Activated T-cell treated with anti-CD3 and anti-CD28 coated beads for 24 hours (primary cell): ENCODE data around the gene DPP10.
"Not testable (repeated sequence)": the region's sequence is repeated elsewhere in the genome, so short reads cannot be mapped to it uniquely, and the experiment has no call there.

Experiments
- DNase-seq: peaks from one replicate; pipeline ENCODE4 v3.0.0-alpha.2; 2020; ENCODE audit warnings: low read depth

DPP10 gene

DNA sequence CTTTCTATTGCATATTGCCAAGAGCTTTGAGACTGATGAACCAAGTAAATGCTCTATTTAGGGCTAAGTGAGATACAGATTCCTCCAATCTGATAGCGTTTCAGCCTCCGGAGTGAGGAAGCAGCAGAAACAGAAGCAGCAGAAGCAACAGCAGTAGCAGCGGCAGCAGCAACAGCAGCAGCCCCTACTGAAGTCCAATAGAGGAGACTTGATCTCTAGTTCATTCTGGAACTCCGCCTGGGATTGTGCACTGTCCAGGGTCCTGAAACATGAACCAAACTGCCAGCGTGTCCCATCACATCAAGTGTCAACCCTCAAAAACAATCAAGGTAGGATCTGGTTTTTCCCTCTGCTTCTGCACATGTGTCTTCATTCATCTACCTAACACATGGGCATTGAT is at the start of gene DPP10:
DPP10 (plus strand) TSS at position 132 of the 400 bp plus-strand sequence.
- no peak for DNase-seq

DNA sequence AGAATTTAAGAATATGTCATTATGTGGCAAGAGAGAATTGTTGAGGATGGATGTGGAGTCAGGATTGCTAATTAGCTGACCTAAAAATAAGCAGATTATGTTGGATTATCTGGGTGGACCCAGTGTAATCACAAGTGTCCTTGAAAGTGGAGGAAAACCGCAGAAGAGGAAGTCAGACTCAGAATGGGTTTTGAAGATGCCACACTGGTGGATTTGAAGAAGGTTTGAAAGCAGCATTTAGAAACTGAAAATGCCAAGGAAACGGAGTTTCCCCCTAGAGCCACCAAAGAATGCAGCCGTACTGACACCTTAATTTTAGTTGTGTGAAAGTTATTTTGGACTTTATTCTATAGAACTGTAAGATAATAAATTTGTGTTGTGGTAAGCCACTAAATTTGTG is 41.6 kb upstream of the DPP10 start:
- no peak for DNase-seq

DNA sequence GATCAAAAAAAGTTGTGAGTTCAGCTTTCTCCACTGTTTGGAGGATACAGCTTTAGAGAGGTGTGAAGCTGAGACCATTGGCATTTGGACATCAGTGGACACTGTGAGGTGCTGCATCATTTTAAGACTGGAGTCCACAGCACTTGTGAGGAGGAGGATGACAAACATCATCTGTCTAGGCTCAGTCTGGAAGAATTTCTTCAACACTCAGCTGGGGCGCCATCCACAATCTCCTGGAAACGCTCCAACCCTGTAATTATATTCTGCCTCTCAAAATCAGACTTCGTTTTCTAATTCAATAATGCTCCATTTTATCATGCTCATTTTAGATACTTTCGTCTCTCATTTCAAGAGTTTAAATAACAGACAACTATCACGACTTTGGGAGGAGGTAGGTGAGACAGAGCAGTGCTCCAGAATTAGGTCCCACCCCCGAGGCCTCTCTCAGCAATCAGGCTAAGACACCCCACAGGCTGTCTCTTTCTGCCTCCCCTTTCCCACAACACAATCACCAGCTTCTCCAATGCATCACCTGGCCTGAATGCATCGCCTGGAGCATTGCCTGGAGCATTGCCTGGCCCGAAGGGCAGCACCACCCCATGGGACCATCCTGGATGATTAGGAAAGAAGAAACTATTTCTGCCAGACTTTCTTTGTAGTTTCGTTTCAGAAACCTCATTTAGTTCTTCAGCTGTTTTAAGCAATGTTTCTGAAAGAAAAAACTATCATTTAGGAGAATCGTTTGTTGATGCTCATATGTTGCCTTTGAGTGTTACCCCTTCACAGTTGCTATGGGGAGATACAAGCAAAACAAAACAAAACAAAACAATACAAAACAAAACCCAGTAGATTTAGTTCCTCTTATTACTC is 37.0 kb upstream of the DPP10 start:
- no peak for DNase-seq

DNA sequence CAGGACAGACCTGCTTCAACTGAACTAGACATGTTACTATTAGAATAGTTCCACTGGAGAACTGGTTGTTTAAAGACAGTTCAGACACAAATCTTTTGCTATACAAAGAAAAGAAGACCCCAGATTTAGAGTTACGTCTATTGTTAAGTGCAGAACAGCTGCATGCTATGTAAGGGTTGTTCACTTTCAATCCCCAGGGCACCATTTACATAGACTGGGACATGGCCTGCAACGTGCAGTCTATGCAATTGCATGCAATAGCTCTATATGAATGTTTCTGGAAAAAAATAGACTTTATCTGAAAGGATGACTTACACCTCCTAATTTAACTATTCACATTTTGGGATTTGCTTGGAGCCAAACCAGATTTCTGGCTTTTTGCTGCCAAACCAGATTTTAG is 36.1 kb upstream of the DPP10 start:
- no peak for DNase-seq

- not testable (repeated sequence) for DNase-seq
Measured at GRCh38 chr2:114407353-114407752, 35.1 kb upstream of the DPP10 start.

GRCh38 chr2:114421781-114422180 is 20.7 kb upstream of the DPP10 start:
- no peak for DNase-seq

DNA sequence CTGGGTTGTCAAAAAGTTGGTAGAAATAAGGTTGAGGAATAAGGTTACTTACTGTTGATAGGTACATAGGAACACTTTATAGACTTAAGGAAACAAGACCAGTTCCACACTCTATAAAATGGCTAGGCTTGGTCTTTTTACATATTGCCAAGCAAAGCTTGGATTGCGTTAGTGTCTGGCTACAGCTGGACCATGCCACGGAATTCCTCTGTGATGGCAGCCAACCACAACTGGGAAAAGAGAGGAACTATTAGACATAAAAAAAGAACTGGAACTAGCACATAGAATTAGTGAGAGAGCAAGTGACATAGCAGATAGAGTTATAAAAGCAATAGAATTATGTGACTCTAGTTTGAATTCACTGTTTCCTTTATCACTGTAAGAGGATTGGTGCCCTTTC is 17.7 kb upstream of the DPP10 start:
- DNase-seq = no peak

DNA sequence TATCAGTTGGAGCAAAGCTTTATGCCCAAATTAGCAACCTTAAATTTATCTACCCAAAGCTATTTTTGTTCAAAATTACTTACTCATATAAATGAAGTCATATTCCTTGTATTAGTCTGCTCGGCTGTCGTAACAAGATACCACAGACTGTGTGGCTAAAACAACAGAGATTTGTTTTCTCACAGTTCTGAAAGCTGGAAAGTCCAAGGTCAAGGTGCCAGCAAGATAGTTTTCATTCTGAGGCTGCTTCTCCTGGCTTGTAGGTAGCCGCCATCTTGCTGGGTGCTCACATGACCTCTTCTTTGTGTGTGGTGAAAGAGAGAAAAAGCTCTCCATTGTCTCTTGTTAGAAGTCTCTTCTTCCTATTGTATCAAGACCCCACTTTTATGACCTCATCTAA is 15.7 kb upstream of the DPP10 start:
- no peak for DNase-seq

GRCh38 chr2:114436329-114436728 is 6.1 kb upstream of the DPP10 start:
- DNase-seq = no peak

DNA sequence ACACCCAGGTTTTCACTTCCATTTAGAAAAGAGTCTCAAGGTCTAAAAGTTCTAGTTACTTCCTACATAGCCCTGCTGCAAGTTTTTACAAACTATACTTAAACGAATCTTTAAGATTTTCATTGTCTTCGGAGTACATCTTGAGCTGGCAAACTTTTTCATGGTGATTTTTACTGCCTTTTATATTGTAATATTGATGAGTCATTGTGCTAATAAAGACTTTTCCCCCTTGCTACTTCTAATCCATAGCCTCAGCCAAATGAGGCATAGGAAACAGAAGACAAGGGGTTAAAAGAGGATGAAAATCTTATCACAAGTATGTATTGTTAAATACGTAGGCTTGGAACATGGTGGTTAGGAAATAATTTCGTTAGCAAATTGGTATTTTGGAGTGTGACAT is 4.1 kb downstream of the DPP10 start:
- DNase-seq = no peak

DNA sequence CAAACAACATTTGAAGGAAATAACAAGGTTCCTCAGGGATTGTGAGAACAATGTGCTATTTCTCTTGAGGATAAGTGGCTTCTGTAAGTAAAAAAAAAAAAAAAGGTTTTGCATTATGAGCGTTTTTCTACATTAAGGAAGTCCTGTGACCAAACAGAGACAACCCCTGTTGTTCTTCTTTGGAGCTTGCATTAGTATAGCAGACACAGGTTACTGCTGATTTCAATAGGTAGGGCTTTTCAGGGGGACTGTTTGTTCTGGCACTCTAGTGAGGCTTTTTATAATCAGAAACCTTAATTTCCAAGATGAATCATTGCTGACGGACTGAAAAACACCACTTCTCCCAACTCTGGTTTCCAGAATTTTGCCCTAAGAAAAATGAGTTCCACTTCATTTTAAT is 8.2 kb downstream of the DPP10 start:
- DNase-seq = no peak

DNA sequence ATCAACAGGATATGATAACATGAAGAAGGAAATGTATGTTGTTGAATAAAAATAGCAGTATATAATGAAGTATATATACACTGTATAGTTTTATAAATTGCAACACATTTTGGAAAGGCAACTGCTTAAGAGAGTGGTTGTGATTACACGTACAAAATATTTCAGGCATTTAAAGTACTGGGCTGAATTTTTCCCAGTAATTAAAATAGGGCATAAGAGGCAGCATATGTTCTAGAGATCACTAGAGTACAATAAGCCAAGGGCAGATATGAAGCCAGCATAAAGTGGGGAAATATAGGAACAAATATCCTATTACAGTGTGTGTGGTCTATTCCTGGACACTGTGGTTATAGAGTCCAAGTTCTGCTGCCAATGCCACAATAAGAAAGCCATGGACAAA is 14.1 kb downstream of the DPP10 start:
- DNase-seq = no peak

GRCh38 chr2:114457956-114458355 is 15.5 kb downstream of the DPP10 start:
- DNase-seq = no peak

- no peak for DNase-seq
Measured at GRCh38 chr2:114461116-114461515, 18.7 kb downstream of the DPP10 start.

GRCh38 chr2:114464961-114465706 is 22.7 kb downstream of the DPP10 start:
- no peak for DNase-seq

DNA sequence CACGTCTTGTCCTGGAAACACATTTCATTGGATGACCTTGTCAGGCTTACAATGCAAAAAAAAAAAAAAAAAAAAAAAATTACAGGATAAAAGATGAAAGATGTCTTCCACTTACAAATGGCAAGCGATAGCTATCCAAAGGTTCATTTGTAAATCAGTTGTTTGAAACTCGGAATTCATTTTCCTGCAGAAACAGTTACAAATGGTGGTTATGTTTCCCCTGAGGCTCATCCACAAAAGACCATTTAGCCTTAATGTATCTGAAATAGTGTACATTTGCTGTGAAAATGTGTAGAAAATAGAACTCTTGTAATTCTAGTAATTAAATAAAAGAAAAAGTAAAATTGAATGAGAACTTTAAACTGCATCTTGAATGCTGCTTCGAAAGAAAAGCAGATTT is 25.9 kb downstream of the DPP10 start:
- DNase-seq = no peak

- DNase-seq = no peak
Measured at GRCh38 chr2:114472246-114472645, 29.8 kb downstream of the DPP10 start.

- DNase-seq = no peak
Measured at GRCh38 chr2:114472726-114473125, 30.3 kb downstream of the DPP10 start.

DNA sequence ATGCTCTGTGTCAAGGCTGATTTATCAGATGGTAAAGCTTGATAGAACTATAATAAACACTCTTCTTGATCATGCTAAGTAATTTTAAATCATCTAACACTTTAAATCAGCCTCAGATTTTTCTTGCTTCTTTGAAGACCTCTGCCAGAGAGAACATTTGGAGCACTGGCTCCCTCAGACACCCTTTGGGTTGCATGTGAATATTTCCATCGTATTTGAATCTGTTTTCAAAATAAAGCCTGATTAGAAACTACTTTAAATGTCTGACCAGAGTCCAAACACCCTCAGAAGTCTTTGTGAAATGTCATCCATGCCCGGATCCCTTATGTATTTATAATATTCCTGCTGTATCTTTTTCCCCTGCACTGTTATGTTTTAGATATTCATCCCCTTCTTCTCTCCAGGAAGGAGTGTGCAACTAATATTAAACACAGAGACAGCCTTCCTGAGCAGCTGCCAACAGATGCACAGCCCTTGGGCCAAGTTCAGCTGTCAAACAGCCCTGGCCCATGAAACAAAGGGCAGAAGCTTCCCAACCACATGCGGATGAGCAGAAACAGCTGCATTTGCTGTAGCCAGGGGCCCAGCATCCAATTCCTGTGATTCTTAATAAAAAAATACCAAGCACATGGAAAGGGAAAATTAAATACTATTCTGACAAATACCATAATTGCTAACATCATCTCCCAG is 46.5 kb downstream of the DPP10 start:
- DNase-seq = no peak

DNA sequence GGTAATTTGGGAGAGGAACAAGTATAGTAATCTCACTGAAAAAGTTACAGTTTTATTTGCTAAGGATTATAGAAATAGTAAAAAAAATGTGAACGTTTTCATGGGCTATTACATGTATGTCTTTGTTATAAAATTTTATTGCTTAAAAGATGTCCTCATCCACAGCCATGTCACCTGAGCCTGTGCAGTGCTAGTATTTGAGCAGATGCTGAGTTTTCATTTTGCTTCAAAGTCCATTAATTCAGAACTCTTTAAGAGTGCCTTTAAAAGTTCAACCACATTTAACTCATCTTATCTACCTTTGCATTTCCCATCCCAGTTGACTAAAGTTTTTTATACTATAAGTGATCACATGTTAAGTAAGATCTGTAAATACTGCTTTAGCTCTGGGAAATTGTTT is 52.6 kb downstream of the DPP10 start:
- DNase-seq = no peak

DNA sequence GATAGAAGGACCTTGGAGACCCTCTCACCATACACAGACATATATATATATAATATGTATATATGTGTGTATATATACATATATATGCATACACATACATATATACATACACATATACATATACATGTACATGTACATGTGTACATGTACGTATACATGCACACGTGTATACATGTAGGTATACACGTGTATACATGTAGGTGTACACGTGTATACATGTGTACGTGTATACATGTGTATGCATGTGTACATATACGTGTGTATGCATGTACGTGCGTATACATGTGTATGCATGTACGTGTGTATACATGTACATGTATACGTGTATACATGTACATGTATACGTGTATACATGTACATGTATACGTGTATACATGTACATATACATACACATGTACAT is 54.5 kb downstream of the DPP10 start:
- DNase-seq = no peak

- no peak for DNase-seq
Measured at GRCh38 chr2:114499101-114499500, 56.7 kb downstream of the DPP10 start.

- no peak for DNase-seq
Measured at GRCh38 chr2:114507744-114508143, 65.3 kb downstream of the DPP10 start.
